Measurements from ENCODE around the gene CEACAM20.

DNA sequence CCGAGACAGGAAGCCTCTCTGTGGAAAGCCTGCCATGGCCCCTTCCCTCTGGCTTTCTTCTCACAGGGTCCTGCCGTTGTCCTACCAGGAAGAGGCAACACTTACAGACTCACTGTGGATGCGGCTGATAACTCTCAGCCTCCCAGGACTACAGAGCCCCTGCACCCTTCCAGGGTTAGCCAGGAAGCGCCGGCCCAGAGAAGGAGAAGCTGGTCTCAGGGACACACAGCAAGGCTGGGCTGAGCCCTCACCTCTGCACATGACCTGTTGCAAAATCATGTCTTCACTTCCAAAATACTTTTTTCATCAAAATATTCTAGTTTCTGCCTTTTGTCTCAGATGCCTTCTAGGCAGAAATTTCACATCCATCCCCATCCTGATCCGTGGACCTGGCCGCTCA is 1.9 kb downstream of the CEACAM20 start:
- TF ChIP-seq SP1 (IDR thresholded peaks at IDR 0.05; ENCODE audit: low read depth, low read length) (no peak), SPI1 (IDR thresholded peaks at IDR 0.05; ENCODE audit: borderline replicate concordance, insufficient read depth, low read depth, low read length) (no peak), EZH2 (IDR thresholded peaks at IDR 0.05; ENCODE audit: borderline replicate concordance, control insufficient read depth, low read depth, low read length) (no peak), FOXK2 (IDR thresholded peaks at IDR 0.05) (no peak), RFX5 (IDR thresholded peaks at IDR 0.05; ENCODE audit: low read depth, low read length) (no peak), MLLT1 (IDR thresholded peaks at IDR 0.05) (no peak), NFIC (IDR thresholded peaks at IDR 0.05; ENCODE audit: low read depth, low read length) (no peak), POLR2AphosphoS5 (IDR thresholded peaks at IDR 0.05; ENCODE audit: low read length) (no peak), ZNF687 (IDR thresholded peaks at IDR 0.05) (no peak)
- TF ChIP-seq, protein P1, sequence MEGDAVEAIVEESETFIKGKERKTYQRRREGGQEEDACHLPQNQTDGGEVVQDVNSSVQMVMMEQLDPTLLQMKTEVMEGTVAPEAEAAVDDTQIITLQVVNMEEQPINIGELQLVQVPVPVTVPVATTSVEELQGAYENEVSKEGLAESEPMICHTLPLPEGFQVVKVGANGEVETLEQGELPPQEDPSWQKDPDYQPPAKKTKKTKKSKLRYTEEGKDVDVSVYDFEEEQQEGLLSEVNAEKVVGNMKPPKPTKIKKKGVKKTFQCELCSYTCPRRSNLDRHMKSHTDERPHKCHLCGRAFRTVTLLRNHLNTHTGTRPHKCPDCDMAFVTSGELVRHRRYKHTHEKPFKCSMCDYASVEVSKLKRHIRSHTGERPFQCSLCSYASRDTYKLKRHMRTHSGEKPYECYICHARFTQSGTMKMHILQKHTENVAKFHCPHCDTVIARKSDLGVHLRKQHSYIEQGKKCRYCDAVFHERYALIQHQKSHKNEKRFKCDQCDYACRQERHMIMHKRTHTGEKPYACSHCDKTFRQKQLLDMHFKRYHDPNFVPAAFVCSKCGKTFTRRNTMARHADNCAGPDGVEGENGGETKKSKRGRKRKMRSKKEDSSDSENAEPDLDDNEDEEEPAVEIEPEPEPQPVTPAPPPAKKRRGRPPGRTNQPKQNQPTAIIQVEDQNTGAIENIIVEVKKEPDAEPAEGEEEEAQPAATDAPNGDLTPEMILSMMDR (IDR thresholded peaks at IDR 0.05 in 2 of 3, conservative IDR thresholded peaks at IDR 0.05 in 1 of 3; ENCODE audit: control insufficient read depth in 2 of 3, extremely low read depth in 1 of 3, insufficient read depth in 1 of 3, low read depth in 3 of 3, low read length in 3 of 3): no peak

All from GM12878 (cell line).